Activated naive CD4-positive, alpha-beta T cell treated with anti-CD3 and anti-CD28 coated beads for 36 hours (primary cell): ENCODE data around the gene CENPVL2. TPM values are rescaled to one million over a fixed set of nuclear protein-coding genes. Genes with fewer than 3 reads are reported as not detected.
"Not testable (repeated sequence)": the region's sequence is repeated elsewhere in the genome, so short reads cannot be mapped to it uniquely, and the experiment has no call there.

ENCODE experiments used
- CTCF ChIA-PET: fragments of 350-600 bp; sonication (Branson Sonifier 250); formaldehyde crosslinking; loops from one replicate; lab custom pipeline; 2021; ENCODE audit warnings: antibody characterized with exemption; lab: Charles Lee
- DNase-seq: peaks from one replicate; pipeline ENCODE4 v3.0.0-alpha.2; 2020
- H3K27ac Mint-ChIP-seq: one replicate; pipeline ENCODE4 v1.8.0; 2021; ENCODE audit warnings: mild to moderate bottlenecking, mixed read lengths
- H3K27me3 Mint-ChIP-seq: one replicate; pipeline ENCODE4 v1.8.0; 2021; ENCODE audit warnings: low read depth, mixed read lengths
- H3K36me3 Mint-ChIP-seq: one replicate; pipeline ENCODE4 v1.8.0; 2021; ENCODE audit warnings: low read depth, mixed read lengths
- H3K4me1 Mint-ChIP-seq: one replicate; pipeline ENCODE4 v1.8.0; 2021; ENCODE audit warnings: low read depth, mixed read lengths
- H3K4me3 Mint-ChIP-seq: one replicate; pipeline ENCODE4 v1.8.0; 2021; ENCODE audit warnings: mild to moderate bottlenecking, moderate library complexity, mixed read lengths
- H3K9me3 Mint-ChIP-seq: one replicate; pipeline ENCODE4 v1.8.0; 2021; ENCODE audit warnings: mixed read lengths
- intact Hi-C: fragments of 100-400 bp; cut with micrococcal nuclease; formaldehyde crosslinking; loops from one replicate; pipeline ENCODE4 v1.15.1; 2023
- total RNA-seq, 2 experiments: library from RNA; stranded (reverse); gene quantifications; one replicate each; pipeline ENCODE4 v1.2.3, GENCODE V29; 2021

Gene CENPVL2
- total RNA-seq: not detected

DNA sequence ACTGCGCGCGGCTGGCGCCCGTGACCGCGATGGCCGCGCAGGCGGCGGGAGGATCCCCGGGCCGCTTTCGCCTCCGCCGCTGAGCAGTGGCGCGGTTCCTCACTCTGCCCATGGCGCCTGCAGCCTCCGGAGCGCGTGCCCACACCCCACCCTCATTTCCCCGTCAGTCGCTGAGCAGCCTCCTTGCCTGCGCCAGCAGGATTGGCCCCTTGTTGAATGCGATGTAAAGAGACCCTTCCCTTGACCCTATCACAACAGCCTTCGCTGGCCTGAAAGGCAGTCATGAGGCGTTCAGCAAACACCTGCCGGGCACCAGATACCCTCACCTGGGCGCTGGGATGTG lies at the start of gene CENPVL2:
Gene CENPVL2, minus strand, starts transcription at position 112 of the 343 bp plus-strand sequence. Its CDS starts 0 bp downstream, at position 112.
- CTCF ChIA-PET, H3K9me3 Mint-ChIP-seq, H3K36me3 Mint-ChIP-seq: not testable (repeated sequence)

DNA sequence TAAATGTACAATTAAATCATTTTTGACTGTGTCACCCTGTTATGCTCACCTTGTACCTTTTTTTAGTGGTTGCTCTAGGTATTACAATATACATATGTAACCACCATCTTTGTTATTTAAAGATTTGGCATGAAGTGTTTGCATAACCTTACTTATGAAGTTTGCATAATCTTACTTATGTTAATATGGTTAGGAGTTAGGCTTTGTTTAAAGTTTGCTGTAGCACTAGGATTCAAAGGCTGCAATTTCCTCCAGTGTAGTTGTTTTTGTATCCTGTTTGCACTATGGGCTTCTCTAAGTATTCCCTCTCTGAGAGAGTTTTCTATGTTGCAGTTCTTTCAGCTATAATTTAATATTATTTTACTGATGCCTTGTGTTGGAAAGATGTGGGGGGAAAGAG lies 45.6 kb upstream of the CENPVL2 start:
- no peak for DNase-seq
- Mint-ChIP-seq H3K36me3 (no peaks in the 10 kb centered on the region), H3K4me3 (no peak overlapping the region), H3K27ac (no peak overlapping the region), H3K4me1 (no peaks in the 10 kb centered on the region), H3K27me3 (peaks cover 3% of the 10 kb centered on the region), H3K9me3 (no peaks in the 10 kb centered on the region)
- intact Hi-C loops: no loop called here
- CTCF ChIA-PET: no interaction called here

More for the DNA sequence above, at the start of gene CENPVL2:
- H3K27ac Mint-ChIP-seq, H3K4me3 Mint-ChIP-seq, H3K27me3 Mint-ChIP-seq, DNase-seq, intact Hi-C loops, H3K4me1 Mint-ChIP-seq: not testable (repeated sequence)

DNA sequence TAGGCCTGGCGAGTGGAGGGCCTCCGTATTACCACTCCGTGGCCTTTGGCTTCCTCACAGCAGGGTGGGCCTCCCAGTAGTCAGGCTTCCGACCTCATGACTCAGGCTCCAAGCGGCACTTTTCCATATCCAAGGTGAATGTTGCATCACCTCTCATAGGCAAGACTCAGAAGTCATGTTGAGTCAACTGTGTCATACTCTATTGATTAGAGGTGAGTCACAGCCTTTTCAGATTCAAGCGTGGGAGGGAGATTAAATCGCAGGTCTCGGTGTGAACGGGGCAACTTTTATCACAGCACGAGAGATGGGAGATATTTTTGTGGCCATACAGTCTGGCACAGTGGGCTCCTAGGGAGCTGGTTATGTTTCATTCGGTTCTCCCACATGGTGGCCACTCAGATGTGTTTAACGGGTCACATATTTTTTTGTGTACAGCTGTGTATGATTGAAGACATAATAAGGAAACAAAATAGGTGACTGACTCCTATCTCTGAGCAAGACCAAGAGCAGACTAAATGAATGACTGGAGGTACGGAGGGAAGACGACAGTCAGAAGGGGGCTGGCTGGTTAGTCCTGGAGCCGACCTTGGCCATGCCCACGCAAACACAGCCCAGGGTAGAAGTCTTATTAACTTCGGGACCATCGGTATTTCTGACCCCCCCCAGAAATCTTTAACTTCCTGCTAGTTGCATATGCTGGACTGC lies 30.5 kb upstream of the CENPVL2 start:
- H3K27ac Mint-ChIP-seq, H3K4me1 Mint-ChIP-seq, CTCF ChIA-PET, H3K9me3 Mint-ChIP-seq, intact Hi-C loops, H3K36me3 Mint-ChIP-seq, DNase-seq, H3K4me3 Mint-ChIP-seq, H3K27me3 Mint-ChIP-seq: not testable (repeated sequence)

DNA sequence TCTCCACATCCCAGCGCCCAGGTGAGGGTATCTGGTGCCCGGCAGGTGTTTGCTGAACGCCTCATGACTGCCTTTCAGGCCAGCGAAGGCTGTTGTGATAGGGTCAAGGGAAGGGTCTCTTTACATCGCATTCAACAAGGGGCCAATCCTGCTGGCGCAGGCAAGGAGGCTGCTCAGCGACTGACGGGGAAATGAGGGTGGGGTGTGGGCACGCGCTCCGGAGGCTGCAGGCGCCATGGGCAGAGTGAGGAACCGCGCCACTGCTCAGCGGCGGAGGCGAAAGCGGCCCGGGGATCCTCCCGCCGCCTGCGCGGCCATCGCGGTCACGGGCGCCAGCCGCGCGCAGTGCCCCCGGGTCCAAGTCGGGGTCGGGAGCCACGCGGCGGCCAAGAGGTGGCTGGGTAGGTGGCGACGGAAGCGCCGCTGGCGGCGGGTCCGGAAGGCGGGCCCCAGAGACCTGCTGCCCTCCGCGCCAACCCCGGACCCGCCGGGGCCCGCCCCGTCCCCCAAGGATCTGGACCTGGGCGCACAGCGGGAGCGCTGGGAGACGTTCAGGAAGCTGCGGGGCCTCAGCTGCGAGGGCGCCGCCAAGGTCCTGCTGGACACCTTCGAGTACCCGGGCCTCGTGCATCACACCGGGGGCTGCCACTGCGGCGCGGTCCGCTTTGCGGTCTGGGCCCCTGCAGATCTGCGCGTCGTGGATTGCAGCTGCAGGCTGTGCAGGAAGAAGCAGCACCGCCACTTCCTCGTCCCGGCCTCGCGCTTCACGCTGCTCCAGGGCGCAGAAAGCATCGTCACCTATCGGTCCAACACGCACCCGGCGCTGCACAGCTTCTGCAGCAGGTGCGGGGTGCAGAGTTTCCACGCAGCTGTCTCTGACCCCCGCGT lies 27.9 kb upstream of the CENPVL2 start, which contains the start of gene CENPVL1:
Gene CENPVL1, plus strand, starts transcription at position 236 of the 888 bp plus-strand sequence. Its CDS starts 0 bp downstream, at position 236.
- H3K9me3 Mint-ChIP-seq, H3K4me3 Mint-ChIP-seq, H3K27ac Mint-ChIP-seq, CTCF ChIA-PET, H3K4me1 Mint-ChIP-seq, H3K27me3 Mint-ChIP-seq, DNase-seq, intact Hi-C loops, H3K36me3 Mint-ChIP-seq: not testable (repeated sequence)

DNA sequence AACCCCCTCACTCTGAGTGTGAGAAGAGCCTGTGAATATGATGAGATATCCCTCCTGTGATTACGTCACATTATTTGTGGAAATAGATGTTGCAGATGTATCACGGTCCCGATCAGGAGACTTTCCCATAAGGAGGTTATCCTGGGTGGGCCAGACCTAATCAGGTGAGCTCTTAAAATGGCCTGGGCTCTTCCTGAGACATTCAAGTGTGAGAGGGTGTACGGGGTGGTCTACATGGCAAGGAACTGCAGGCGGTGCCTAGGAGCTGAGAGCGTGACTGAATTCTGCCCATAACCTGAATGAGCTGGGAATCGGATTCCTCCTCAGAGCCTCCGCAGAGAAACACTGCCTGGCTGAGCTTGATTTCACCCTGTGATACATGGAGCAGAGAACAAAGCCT lies 14.8 kb upstream of the CENPVL2 start:
- CTCF ChIA-PET: no interaction called here
- no peak overlapping the region for H3K27ac Mint-ChIP-seq
- no peaks in the 10 kb centered on the region for H3K36me3 Mint-ChIP-seq
- no peak for DNase-seq
- no peaks in the 10 kb centered on the region for H3K4me1 Mint-ChIP-seq
- H3K9me3 Mint-ChIP-seq: no peaks in the 10 kb centered on the region
- no peaks in the 10 kb centered on the region for H3K27me3 Mint-ChIP-seq
- H3K4me3 Mint-ChIP-seq: no peak overlapping the region
- intact Hi-C loops: no loop called here

DNA sequence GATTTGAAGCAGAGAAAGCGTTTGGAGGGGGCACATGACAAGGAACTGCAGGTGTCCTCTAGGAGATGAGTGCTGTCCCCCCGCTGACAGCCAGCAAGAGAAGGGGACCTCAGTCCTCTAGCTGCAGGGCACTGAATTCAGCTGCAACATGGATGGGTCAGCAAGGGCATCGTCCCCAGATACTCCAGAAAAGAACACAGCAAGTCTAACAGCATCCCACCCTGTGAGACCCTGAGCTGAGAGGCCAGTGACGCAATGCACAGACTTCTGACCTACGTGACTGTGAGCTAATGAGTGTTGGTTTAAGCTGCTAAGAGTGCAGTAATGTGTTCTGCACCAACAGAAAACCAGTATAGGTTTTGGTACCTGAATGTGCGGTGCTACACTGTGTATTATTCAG lies 11.6 kb upstream of the CENPVL2 start:
- Mint-ChIP-seq H3K9me3 (no peaks in the 10 kb centered on the region), H3K27ac (no peak overlapping the region), H3K27me3 (no peaks in the 10 kb centered on the region), H3K4me3 (no peak overlapping the region), H3K4me1 (no peaks in the 10 kb centered on the region), H3K36me3 (no peaks in the 10 kb centered on the region)
- CTCF ChIA-PET: no interaction called here
- intact Hi-C loops: no loop called here
- no peak for DNase-seq

DNA sequence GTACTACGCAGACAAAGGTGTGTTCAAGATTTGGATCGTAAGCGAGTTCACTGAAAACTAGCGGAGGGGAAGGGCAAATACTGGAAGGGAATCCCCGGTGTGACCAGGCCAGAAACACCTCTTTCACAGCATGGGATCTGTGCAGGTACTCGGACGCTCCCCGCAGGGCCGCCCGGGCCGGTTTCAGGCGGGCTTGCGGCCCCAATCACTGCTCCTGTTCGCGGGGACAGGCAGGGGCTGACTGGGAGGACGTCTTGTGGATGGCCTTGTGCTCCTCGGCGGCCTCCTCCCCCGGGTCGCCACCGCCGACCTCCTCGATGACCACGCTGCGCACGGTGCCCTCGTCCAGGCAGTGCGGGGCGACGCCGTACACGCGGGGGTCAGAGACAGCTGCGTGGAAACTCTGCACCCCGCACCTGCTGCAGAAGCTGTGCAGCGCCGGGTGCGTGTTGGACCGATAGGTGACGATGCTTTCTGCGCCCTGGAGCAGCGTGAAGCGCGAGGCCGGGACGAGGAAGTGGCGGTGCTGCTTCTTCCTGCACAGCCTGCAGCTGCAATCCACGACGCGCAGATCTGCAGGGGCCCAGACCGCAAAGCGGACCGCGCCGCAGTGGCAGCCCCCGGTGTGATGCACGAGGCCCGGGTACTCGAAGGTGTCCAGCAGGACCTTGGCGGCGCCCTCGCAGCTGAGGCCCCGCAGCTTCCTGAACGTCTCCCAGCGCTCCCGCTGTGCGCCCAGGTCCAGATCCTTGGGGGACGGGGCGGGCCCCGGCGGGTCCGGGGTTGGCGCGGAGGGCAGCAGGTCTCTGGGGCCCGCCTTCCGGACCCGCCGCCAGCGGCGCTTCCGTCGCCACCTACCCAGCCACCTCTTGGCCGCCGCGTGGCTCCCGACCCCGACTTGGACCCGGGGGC lies 567 bp downstream of the CENPVL2 start:
- intact Hi-C loops, H3K27ac Mint-ChIP-seq, DNase-seq, H3K9me3 Mint-ChIP-seq, H3K4me1 Mint-ChIP-seq, H3K27me3 Mint-ChIP-seq, H3K4me3 Mint-ChIP-seq, H3K36me3 Mint-ChIP-seq, CTCF ChIA-PET: not testable (repeated sequence)

DNA sequence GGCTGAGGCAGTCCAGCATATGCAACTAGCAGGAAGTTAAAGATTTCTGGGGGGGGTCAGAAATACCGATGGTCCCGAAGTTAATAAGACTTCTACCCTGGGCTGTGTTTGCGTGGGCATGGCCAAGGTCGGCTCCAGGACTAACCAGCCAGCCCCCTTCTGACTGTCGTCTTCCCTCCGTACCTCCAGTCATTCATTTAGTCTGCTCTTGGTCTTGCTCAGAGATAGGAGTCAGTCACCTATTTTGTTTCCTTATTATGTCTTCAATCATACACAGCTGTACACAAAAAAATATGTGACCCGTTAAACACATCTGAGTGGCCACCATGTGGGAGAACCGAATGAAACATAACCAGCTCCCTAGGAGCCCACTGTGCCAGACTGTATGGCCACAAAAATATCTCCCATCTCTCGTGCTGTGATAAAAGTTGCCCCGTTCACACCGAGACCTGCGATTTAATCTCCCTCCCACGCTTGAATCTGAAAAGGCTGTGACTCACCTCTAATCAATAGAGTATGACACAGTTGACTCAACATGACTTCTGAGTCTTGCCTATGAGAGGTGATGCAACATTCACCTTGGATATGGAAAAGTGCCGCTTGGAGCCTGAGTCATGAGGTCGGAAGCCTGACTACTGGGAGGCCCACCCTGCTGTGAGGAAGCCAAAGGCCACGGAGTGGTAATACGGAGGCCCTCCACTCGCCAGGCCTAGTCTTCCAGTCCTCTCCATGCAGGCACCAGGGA lies 2.8 kb downstream of the CENPVL2 start:
- CTCF ChIA-PET, DNase-seq, H3K4me3 Mint-ChIP-seq, H3K27ac Mint-ChIP-seq, H3K27me3 Mint-ChIP-seq, intact Hi-C loops, H3K36me3 Mint-ChIP-seq, H3K9me3 Mint-ChIP-seq, H3K4me1 Mint-ChIP-seq: not testable (repeated sequence)

DNA sequence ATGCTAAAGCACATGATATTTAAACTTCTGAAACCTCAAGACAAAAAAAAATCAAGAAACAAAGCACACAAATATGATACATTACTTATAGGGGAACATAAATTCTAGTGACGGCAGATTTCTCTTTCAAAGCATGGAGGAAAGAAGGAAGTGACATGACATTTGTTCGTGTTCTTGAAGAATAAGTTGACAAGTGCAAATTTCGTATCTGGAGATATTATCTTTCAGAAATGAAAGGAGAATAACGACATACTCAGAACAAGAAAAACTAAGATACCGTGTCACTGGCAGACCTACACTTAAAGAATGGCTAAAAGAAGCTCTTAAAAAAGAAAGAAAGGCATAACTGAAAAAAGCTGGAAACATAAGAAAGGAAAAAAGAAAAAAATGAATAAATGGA lies 16.6 kb downstream of the CENPVL2 start:
- no peak for DNase-seq
- intact Hi-C loops: no loop called here
- H3K9me3 Mint-ChIP-seq: no peaks in the 10 kb centered on the region
- CTCF ChIA-PET: interaction anchor here (0.7 to 0.8 kb wide), 2 partner anchors 25 to 321 kb away, joined by 3 read pairs; no protein-coding TSS in a partner anchor
- H3K27ac Mint-ChIP-seq: no peak overlapping the region
- peaks cover 3% of the 10 kb centered on the region for H3K27me3 Mint-ChIP-seq
- H3K4me1 Mint-ChIP-seq: peaks cover 4% of the 10 kb centered on the region
- H3K4me3 Mint-ChIP-seq: no peak overlapping the region
- H3K36me3 Mint-ChIP-seq: no peaks in the 10 kb centered on the region

DNA sequence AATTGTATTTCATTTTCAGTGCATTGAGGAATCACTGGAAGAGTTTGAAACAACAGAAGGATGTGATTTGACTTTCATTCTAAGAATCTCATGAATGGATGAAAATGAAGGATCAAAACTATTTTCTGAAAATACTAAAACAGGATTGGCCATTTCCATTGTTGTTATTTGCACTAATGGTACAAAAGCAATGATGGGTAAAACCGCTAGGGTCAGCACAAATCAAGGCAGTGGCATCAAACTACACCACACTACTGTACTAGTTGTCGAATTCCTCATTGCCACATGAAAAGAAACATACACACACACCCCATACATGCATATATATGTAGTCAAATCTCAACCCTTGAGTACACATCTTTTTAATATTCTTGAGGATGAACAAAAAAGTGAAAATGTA lies 39.3 kb downstream of the CENPVL2 start:
- no peaks in the 10 kb centered on the region for H3K9me3 Mint-ChIP-seq

DNA sequence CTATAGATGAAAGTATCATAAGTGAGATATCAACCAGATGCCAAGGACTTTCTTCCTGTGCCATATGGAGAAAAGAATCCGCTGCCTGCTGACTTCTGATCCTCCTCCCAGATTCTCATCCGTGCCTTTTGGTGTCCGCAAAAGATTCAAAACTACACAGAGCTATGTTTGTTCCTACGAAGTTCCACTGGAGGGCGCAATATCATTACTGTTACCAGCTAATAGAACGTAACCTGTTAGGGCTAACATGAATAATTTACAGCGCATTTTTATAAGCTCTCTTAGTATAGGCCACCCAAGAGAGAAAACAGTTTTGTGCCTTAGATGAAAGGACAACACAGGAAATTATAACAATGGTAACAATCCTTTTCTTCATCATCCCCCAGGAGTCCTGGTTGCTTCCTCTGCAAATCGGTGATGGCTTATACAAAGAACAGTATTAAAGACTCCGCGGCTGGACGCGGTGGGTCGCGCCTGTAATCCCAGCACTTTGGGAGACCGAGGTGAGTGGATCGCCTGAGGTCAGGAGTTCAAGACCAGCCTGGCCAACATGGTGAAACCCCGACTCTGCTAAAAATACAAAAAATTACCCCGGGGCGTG lies 41.1 kb downstream of the CENPVL2 start:
- no peaks in the 10 kb centered on the region for H3K4me1 Mint-ChIP-seq
- H3K27ac Mint-ChIP-seq: no peak overlapping the region
- no peaks in the 10 kb centered on the region for H3K9me3 Mint-ChIP-seq
- intact Hi-C loops: loop anchor here (1.0 to 2.0 kb wide), 2 partner anchors 219 to 620 kb away; no protein-coding TSS in a partner anchor
- peaks cover 18% of the 10 kb centered on the region for H3K27me3 Mint-ChIP-seq
- no peak overlapping the region for H3K4me3 Mint-ChIP-seq
- peak; percentile 17 for DNase-seq
- CTCF ChIA-PET: interaction anchor here (0.7 to 2.0 kb wide), 4 partner anchors 13 to 620 kb away, joined by 3 to 9 read pairs (median 3); no protein-coding TSS in a partner anchor
- H3K36me3 Mint-ChIP-seq: no peaks in the 10 kb centered on the region

More for the DNA sequence above, 39.3 kb downstream of the CENPVL2 start:
- H3K27ac Mint-ChIP-seq: no peak overlapping the region
- CTCF ChIA-PET: no interaction called here
- intact Hi-C loops: no loop called here
- H3K36me3 Mint-ChIP-seq: no peaks in the 10 kb centered on the region
- H3K4me1 Mint-ChIP-seq: no peaks in the 10 kb centered on the region
- peaks cover 21% of the 10 kb centered on the region for H3K27me3 Mint-ChIP-seq
- H3K4me3 Mint-ChIP-seq: no peak overlapping the region
- no peak for DNase-seq
